ENCODE results near the gene PTPRG. TPM values are rescaled to one million over a fixed set of nuclear protein-coding genes. Genes with fewer than 3 reads are reported as not detected.

Gene PTPRG
- total and polyA plus RNA-seq, 5 experiments from 2014 or later: not detected

DNA sequence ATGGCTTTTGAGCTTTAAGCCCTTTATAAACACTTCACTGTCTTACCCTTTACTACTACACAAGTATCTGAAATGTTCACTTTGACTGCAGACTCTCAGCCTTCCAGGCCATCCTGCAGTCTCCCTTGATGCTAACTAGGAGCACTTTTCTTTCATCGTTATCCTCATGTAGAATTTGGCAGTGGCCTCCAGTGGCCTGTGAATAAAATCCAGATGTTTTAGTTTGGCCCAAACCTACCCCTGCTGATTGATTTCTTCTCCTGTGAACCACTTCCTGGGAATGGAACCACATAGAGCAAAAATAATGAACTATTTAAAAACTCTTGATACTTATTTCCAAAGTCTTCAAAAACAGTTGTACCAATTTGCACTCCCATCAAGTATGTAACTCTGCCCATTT, 540.1 kb downstream of the PTPRG start:
- POLR2A ChIA-PET: no interaction called here
- Mint-ChIP-seq H3K9me3 (no peaks in the 10 kb centered on the region), H3K4me3 (no peak overlapping the region), H3K27ac (no peak overlapping the region), H3K27me3 (peaks cover 0 to 9% (median 0%) of the 10 kb centered on the region in 5 donors), H3K36me3 (no peaks in the 10 kb centered on the region), H3K4me1 (no peaks in the 10 kb centered on the region)
- ATAC-seq: no peak
- DNase-seq: no peak

- DNase-seq (no peak), ATAC-seq (no peak)
- no peaks in the 10 kb centered on the region for H3K36me3 Mint-ChIP-seq
- no peak overlapping the region for H3K27ac Mint-ChIP-seq
- peaks cover 0 to 4% (median 0%) of the 10 kb centered on the region in 9 donors for H3K9me3 Mint-ChIP-seq
- POLR2A ChIA-PET: no interaction called here
- peaks cover 0 to 7% (median 0%) of the 10 kb centered on the region in 5 donors for H3K27me3 Mint-ChIP-seq
- no peak overlapping the region for H3K4me3 Mint-ChIP-seq
- H3K4me1 Mint-ChIP-seq: no peaks in the 10 kb centered on the region
Measured at GRCh38 chr3:62103531-62103930, 542.2 kb downstream of the PTPRG start.

DNA sequence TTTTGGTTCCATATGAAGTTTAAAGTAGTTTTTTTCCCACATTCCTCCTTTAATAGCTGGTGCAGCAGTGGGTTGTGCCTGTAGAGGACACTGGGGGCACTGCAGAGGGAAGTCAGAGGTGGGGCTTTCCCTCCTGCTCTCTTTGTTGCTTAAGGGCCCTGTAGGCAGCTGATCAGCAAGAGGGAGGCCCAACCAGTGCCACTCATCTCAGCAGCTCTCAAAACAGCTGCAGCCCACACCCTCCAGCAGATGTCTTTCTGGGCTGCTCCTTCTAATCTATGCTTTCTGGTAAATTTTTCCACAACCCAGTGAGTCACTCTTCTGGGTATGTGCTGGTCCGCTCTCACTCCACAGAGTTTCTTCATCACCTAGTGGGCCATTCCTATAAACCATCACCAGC, 548.2 kb downstream of the PTPRG start:
- ATAC-seq: no peak
- H3K9me3 Mint-ChIP-seq: peaks cover 0 to 17% (median 5%) of the 10 kb centered on the region in 9 donors
- no peak overlapping the region for H3K4me3 Mint-ChIP-seq
- POLR2A ChIA-PET: no interaction called here
- no peak for DNase-seq
- H3K27ac Mint-ChIP-seq: no peak overlapping the region
- H3K4me1 Mint-ChIP-seq: no peaks in the 10 kb centered on the region
- peaks cover 0 to 5% (median 0%) of the 10 kb centered on the region in 3 donors for H3K36me3 Mint-ChIP-seq
- peaks cover 0 to 26% (median 5%) of the 10 kb centered on the region in 5 donors for H3K27me3 Mint-ChIP-seq

DNA sequence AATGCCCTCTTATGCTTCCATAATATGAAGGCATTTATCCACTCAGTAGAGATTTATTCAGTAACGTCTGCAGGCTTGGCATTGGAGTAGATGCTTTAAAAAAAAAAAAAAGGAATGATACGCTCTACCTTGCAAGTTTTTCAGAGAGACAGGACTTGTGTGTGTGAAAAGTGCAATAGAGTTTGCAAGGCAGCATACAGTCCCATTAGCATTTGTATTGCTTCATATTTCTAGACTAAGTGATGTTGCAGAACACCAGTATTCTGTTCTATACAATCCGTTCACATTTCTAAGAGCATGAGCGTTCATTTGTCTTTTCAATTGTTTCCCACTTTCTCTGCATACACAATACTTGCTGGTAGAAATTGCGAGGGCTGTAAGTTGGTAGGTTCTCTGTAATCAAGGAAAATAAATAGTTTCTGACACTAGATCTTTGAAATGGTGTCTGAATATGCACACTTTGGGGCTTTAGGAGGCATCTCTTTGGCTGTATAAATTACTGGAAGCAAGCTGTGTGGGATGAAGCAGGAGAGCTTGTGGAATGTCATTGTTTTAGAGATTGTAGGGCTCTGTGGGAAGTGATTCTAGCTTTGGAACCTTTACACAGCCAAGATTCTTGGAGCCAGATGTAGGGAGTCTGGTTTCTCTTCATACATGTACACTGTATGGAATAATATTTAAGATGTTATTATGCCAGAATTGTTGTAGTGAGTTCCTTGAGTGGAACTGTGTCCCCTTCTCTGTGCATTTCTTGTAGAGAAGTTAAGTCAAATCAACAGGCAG, 549.3 kb downstream of the PTPRG start:
- ATAC-seq (no peak), DNase-seq (no peak)
- Mint-ChIP-seq H3K4me1 (no peaks in the 10 kb centered on the region), H3K36me3 (peaks cover 0 to 5% (median 0%) of the 10 kb centered on the region in 3 donors), H3K27ac (no peak overlapping the region), H3K27me3 (peaks cover 0 to 26% (median 5%) of the 10 kb centered on the region in 5 donors), H3K9me3 (peaks cover 0 to 17% (median 5%) of the 10 kb centered on the region in 9 donors), H3K4me3 (no peak overlapping the region)
- POLR2A ChIA-PET: no interaction called here

DNA sequence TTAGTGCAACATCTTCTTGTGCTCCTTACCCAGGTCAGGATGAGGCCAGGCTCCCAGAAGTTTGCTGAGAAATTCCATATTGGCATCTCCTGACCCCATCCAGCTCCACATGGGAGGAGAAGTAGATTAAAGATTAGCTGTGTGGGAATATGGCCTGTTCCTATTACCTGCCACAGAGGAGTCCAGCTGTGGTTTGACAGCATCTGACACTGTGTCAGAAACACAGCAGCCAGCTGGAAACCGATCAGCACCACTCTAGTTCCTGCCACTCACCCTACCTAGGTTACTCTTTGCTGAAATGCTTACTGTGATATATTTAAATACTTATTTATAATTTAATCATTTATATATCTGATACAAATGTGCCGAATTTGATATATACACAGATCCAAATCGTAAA, 551.7 kb downstream of the PTPRG start:
- Mint-ChIP-seq H3K4me3 (no peak overlapping the region), H3K9me3 (peaks cover 0 to 17% (median 5%) of the 10 kb centered on the region in 9 donors), H3K27ac (no peak overlapping the region), H3K4me1 (no peaks in the 10 kb centered on the region), H3K36me3 (peaks cover 0 to 5% (median 0%) of the 10 kb centered on the region in 3 donors), H3K27me3 (peaks cover 0 to 26% (median 5%) of the 10 kb centered on the region in 5 donors)
- POLR2A ChIA-PET: no interaction called here
- DNase-seq (no peak), ATAC-seq (no peak)

DNA sequence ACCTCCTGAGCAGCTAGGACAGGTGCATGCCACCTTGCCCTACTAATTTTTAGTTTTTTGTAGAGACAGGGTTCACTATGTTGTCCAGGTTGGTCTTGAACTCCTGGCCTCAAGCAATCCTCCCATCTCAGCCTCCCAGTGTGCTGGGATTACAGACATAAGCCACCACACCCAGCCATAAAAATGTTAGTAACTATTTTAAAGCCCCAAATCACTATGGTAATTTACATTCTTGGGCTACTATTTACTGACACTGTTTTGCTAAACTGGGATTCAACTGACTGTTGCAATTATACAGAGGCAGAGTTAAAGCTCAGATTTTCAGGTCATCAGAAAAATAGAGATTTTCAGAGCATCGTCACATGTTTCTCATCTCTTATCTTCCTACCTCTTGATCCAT, 553.4 kb downstream of the PTPRG start:
- peaks cover 0 to 4% (median 0%) of the 10 kb centered on the region in 3 donors for H3K36me3 Mint-ChIP-seq
- no peaks in the 10 kb centered on the region for H3K4me1 Mint-ChIP-seq
- DNase-seq: no peak
- ATAC-seq: no peak
- no peak overlapping the region for H3K27ac Mint-ChIP-seq
- peaks cover 0 to 11% (median 2%) of the 10 kb centered on the region in 5 donors for H3K27me3 Mint-ChIP-seq
- peaks cover 0 to 21% (median 1%) of the 10 kb centered on the region in 9 donors for H3K9me3 Mint-ChIP-seq
- POLR2A ChIA-PET: no interaction called here
- no peak overlapping the region for H3K4me3 Mint-ChIP-seq

GRCh38 chr3:62117903-62118548, 556.7 kb downstream of the PTPRG start:
- H3K27me3 Mint-ChIP-seq: peaks cover 0 to 13% (median 3%) of the 10 kb centered on the region in 5 donors
- H3K9me3 Mint-ChIP-seq: peaks cover 0 to 18% (median 3%) of the 10 kb centered on the region in 9 donors
- DNase-seq (no peak), ATAC-seq (no peak)
- POLR2A ChIA-PET: no interaction called here
- no peak overlapping the region for H3K4me3 Mint-ChIP-seq
- H3K4me1 Mint-ChIP-seq: no peaks in the 10 kb centered on the region
- H3K36me3 Mint-ChIP-seq: no peaks in the 10 kb centered on the region
- no peak overlapping the region for H3K27ac Mint-ChIP-seq

DNA sequence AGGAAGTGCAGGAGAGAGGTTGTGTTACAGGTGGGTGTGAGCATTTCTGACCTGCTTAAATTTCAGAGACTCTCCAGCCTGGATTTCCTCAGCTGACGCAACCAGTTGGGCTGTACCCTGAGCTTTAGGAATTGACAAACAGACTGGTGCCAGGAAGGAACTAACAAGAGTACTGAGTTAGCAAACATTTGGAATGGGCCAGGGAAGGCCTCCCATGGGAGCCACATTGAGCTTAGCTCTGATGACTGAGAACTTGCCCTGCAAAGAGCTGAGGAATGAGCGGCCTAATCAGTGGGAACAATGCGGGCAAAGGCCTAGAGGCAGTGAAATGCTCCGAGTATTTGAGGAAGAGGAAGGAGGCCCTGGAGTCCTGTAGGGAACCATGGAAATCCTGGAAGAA, 557.8 kb downstream of the PTPRG start:
- Mint-ChIP-seq H3K4me1 (no peaks in the 10 kb centered on the region), H3K4me3 (no peak overlapping the region), H3K27ac (no peak overlapping the region), H3K36me3 (no peaks in the 10 kb centered on the region), H3K27me3 (peaks cover 0 to 13% (median 3%) of the 10 kb centered on the region in 5 donors), H3K9me3 (peaks cover 0 to 18% (median 3%) of the 10 kb centered on the region in 9 donors)
- DNase-seq (no peak), ATAC-seq (no peak)
- POLR2A ChIA-PET: no interaction called here

DNA sequence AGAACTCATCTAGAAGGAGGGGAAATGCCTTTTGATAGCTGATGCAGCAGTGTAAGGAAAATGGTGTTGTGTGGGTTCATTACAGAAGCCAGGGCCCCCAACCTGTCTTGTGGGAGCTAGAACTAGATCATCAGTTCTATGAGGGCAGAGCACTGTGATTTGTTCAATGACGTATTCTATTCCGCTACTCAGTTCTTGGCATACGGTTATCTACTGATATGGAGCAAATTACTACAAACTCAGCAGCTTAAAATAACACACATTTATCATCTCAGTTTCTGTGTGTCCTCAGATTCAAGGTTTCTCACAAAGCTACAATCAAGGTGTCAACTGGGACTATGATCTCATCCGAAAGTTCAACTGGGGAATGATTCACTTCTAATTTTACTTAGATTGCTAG, 561.4 kb downstream of the PTPRG start:
- POLR2A ChIA-PET: no interaction called here
- H3K27me3 Mint-ChIP-seq: peaks cover 0 to 23% (median 4%) of the 10 kb centered on the region in 5 donors
- H3K4me3 Mint-ChIP-seq: no peak overlapping the region
- ATAC-seq (no peak), DNase-seq (no peak)
- peaks cover 0 to 18% (median 4%) of the 10 kb centered on the region in 9 donors for H3K9me3 Mint-ChIP-seq
- no peak overlapping the region for H3K27ac Mint-ChIP-seq
- H3K36me3 Mint-ChIP-seq: no peaks in the 10 kb centered on the region
- no peaks in the 10 kb centered on the region for H3K4me1 Mint-ChIP-seq

- POLR2A ChIA-PET: no interaction called here
- H3K4me1 Mint-ChIP-seq: no peaks in the 10 kb centered on the region
Measured at GRCh38 chr3:62125380-62125779, 564.0 kb downstream of the PTPRG start.

DNA sequence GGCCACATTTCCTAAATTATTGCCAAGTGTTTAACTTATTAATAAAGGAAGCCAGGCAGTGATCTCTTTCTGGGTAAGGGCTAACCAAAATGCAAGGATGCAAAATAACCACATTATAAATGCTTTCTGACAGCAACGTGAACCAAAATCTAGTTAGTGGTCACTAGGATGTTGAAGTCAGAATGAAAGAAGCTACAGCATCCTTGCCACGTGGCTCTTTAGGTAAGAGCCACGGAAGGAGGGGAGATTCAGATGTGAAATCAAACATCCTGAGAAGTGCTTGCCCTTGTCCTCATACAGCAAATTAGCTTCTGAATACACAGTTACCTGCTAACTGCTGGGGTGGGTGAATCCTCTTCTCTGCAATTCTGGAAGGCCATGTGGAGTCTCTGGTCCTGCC, 565.7 kb downstream of the PTPRG start:
- H3K9me3 Mint-ChIP-seq: peaks cover 0 to 4% (median 0%) of the 10 kb centered on the region in 9 donors
- no peaks in the 10 kb centered on the region for H3K4me1 Mint-ChIP-seq
- no peak for DNase-seq
- POLR2A ChIA-PET: no interaction called here
- H3K27ac Mint-ChIP-seq: no peak overlapping the region
- ATAC-seq: no peak
- H3K27me3 Mint-ChIP-seq: peaks cover 0 to 15% (median 4%) of the 10 kb centered on the region in 5 donors
- H3K4me3 Mint-ChIP-seq: no peak overlapping the region
- no peaks in the 10 kb centered on the region for H3K36me3 Mint-ChIP-seq

More at GRCh38 chr3:62125380-62125779, 564.0 kb downstream of the PTPRG start:
- DNase-seq: no peak
- H3K27me3 Mint-ChIP-seq: peaks cover 0 to 18% (median 4%) of the 10 kb centered on the region in 5 donors
- no peak overlapping the region for H3K4me3 Mint-ChIP-seq
- peaks cover 0 to 4% (median 2%) of the 10 kb centered on the region in 9 donors for H3K9me3 Mint-ChIP-seq
- ATAC-seq: no peak
- H3K36me3 Mint-ChIP-seq: no peaks in the 10 kb centered on the region
- H3K27ac Mint-ChIP-seq: no peak overlapping the region

DNA sequence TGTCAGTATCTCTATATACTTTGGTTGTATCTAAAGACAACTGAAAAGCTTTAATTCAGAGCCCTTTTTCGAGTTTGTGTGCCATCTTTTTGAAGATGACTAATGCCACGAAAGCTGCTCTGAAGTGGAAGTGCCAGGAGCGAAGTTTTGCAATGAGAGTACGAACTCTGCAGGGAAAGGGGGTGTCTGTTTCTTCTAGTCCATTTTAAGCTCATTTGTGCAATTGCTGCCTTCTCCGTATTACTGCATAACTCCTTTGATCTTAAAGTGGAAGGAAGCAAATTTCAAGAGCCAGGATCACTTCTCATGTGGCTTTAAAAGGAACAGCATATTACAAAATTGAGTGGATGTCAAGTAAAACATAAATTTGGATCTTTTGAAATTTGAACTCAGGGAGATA, 566.7 kb downstream of the PTPRG start:
- H3K9me3 Mint-ChIP-seq: peaks cover 0 to 3% (median 2%) of the 10 kb centered on the region in 9 donors
- H3K4me3 Mint-ChIP-seq: no peak overlapping the region
- H3K27ac Mint-ChIP-seq: no peak overlapping the region
- H3K27me3 Mint-ChIP-seq: peaks cover under 1 to 20% (median 7%) of the 10 kb centered on the region in 5 donors
- ATAC-seq (no peak), DNase-seq (no peak)
- POLR2A ChIA-PET: no interaction called here
- no peaks in the 10 kb centered on the region for H3K4me1 Mint-ChIP-seq
- H3K36me3 Mint-ChIP-seq: no peaks in the 10 kb centered on the region

- H3K27ac Mint-ChIP-seq: no peak overlapping the region
Measured at GRCh38 chr3:62128681-62129080, 567.3 kb downstream of the PTPRG start.

More at GRCh38 chr3:62128681-62129080, 567.3 kb downstream of the PTPRG start:
- Mint-ChIP-seq H3K27me3 (peaks cover 4 to 21% (median 8%) of the 10 kb centered on the region in 5 donors), H3K9me3 (peaks cover 0 to 3% (median 0%) of the 10 kb centered on the region in 9 donors), H3K36me3 (no peaks in the 10 kb centered on the region), H3K4me3 (no peak overlapping the region), H3K4me1 (no peaks in the 10 kb centered on the region)
- POLR2A ChIA-PET: no interaction called here
- no peak for DNase-seq
- no peak for ATAC-seq
